Activated B cell treated with CpG ODN at 0.5 μM for 24 hours (primary cell): ENCODE measurements around the gene PRND. TPM values are rescaled to one million over a fixed set of nuclear protein-coding genes. Genes with fewer than 3 reads are reported as not detected.

Experiments
- ATAC-seq: fragments of 200-7000 bp; cut with Tn5 transposase; one replicate; pipeline ENCODE4 v1.10.0; 2021; ENCODE audit warnings: low read depth, mild to moderate bottlenecking, moderate library complexity
- CTCF ChIA-PET: fragments of 350-600 bp; sonication (Branson Sonifier 250); formaldehyde crosslinking; loops from one replicate; lab custom pipeline; 2021; ENCODE audit warnings: antibody characterized with exemption; lab: Charles Lee
- POLR2A ChIA-PET: fragments of 350-600 bp; sonication (Branson Sonifier 250); formaldehyde crosslinking; loops from one replicate; lab custom pipeline; 2021; ENCODE audit warnings: antibody characterized with exemption; lab: Charles Lee
- DNase-seq: peaks from one replicate; pipeline ENCODE4 v3.0.0; 2022
- H3K27ac Mint-ChIP-seq: one replicate; pipeline ENCODE4 v1.8.0; 2020; ENCODE audit warnings: mixed read lengths
- H3K27me3 Mint-ChIP-seq: one replicate; pipeline ENCODE4 v1.8.0; 2021; ENCODE audit warnings: mixed read lengths
- H3K36me3 Mint-ChIP-seq: one replicate; pipeline ENCODE4 v1.8.0; 2021; ENCODE audit warnings: low read depth, mixed read lengths
- H3K4me1 Mint-ChIP-seq: one replicate; pipeline ENCODE4 v1.8.0; 2021; ENCODE audit warnings: mixed read lengths
- H3K4me3 Mint-ChIP-seq: one replicate; pipeline ENCODE4 v1.8.0; 2020; ENCODE audit warnings: mild to moderate bottlenecking, mixed read lengths
- H3K9me3 Mint-ChIP-seq: one replicate; pipeline ENCODE4 v1.8.0; 2020; ENCODE audit warnings: mixed read lengths
- intact Hi-C: fragments of 100-400 bp; cut with micrococcal nuclease; formaldehyde crosslinking; loops from one replicate; pipeline ENCODE4 v1.15.1; 2024
- total RNA-seq: library from RNA; stranded (reverse); gene quantifications from 2 replicates; pipeline ENCODE4 v1.2.3, GENCODE V29; 2022
- TF ChIP-seq, protein P1 (sequence below): fragments of 200-600 bp; IDR thresholded peaks from one replicate; pipeline ENCODE4 v1.8.0; 2022; ENCODE audit warnings: antibody characterized with exemption, mild to moderate bottlenecking

Gene PRND
- total RNA-seq, 1 donor from 2014 or later, result not detected

DNA sequence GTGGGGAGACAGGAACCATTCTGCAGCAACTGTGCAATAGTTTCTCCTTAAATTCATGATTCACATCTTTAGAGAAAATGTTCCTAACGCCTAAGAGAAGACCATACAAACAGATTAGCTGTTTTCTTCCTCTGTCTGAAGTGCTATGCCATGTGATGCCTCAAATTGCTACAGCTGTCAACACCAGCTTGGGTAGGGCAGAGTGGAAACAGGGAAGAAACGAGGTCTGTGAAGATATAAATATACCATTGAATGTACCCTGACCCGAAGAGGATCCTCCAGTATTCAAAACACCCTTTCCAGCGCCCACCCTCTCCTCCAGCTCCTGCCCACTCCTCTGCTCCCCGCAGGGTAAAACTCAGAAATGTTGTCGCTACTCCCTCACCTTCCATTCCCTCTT, 40.3 kb upstream of the PRND start:
- CTCF ChIA-PET, result interaction anchor here (1.1 kb wide), 1 partner anchor 12 kb away, joined by 3 read pairs; no protein-coding TSS in a partner anchor
- intact Hi-C loops, result no loop called here
- H3K4me3 Mint-ChIP-seq, result no peak overlapping the region
- TF ChIP-seq, protein P1, sequence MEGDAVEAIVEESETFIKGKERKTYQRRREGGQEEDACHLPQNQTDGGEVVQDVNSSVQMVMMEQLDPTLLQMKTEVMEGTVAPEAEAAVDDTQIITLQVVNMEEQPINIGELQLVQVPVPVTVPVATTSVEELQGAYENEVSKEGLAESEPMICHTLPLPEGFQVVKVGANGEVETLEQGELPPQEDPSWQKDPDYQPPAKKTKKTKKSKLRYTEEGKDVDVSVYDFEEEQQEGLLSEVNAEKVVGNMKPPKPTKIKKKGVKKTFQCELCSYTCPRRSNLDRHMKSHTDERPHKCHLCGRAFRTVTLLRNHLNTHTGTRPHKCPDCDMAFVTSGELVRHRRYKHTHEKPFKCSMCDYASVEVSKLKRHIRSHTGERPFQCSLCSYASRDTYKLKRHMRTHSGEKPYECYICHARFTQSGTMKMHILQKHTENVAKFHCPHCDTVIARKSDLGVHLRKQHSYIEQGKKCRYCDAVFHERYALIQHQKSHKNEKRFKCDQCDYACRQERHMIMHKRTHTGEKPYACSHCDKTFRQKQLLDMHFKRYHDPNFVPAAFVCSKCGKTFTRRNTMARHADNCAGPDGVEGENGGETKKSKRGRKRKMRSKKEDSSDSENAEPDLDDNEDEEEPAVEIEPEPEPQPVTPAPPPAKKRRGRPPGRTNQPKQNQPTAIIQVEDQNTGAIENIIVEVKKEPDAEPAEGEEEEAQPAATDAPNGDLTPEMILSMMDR, result no peak
- POLR2A ChIA-PET, result no interaction called here
- no peak for DNase-seq
- H3K4me1 Mint-ChIP-seq, result peaks cover 20% of the 10 kb centered on the region
- H3K9me3 Mint-ChIP-seq, result no peaks in the 10 kb centered on the region
- H3K36me3 Mint-ChIP-seq, result no peaks in the 10 kb centered on the region
- H3K27me3 Mint-ChIP-seq, result no peaks in the 10 kb centered on the region
- H3K27ac Mint-ChIP-seq, result no peak overlapping the region
- no peak for ATAC-seq

DNA sequence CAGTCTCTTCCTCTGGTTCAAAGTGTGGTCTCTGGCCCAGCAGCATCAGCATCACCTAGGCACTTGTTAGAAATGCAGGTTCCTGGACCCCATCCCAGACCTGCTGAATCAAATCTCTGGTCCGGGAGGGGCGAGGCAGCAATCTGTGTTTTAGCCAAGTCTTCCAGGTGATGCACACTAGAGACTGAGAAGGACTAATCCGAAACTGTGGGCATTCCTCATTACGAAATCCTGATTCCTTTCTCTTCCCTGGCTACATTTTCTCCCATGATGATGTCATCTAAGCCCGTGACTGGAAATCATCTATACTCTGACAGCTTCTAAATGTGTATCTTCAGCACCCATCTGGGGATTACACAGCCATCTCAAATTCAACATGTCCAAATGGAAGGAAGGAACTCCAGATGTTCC, 39.7 kb upstream of the PRND start:
- peaks cover 20% of the 10 kb centered on the region for H3K4me1 Mint-ChIP-seq
- H3K27ac Mint-ChIP-seq, result no peak overlapping the region
- DNase-seq (no peak), ATAC-seq (no peak)
- TF ChIP-seq, protein P1, result no peak
- POLR2A ChIA-PET, result no interaction called here
- H3K27me3 Mint-ChIP-seq, result no peaks in the 10 kb centered on the region
- intact Hi-C loops, result no loop called here
- no peaks in the 10 kb centered on the region for H3K36me3 Mint-ChIP-seq
- H3K4me3 Mint-ChIP-seq, result no peak overlapping the region
- H3K9me3 Mint-ChIP-seq, result no peaks in the 10 kb centered on the region
- CTCF ChIA-PET, result interaction anchor here (1.1 kb wide), 1 partner anchor 12 kb away, joined by 3 read pairs; no protein-coding TSS in a partner anchor

DNA sequence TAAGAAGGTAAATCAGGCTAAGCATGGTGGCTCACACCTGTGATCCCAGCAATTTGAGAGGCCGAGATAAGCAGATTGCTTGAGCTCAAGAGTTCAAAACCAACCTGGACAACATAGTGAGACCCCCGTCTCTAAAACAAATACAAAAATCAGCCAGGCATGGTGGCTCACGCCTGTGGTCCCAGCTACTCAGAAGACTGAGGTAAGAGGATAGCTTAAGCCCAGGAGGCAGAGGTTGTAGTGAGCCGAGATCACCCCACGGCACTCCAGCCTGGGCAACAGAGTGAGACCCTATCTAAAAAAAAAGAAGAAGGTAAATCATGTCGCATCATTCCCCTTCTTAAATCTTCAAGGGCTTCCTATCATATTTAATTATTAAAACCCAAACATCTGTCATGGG, 39.0 kb upstream of the PRND start:
- H3K9me3 Mint-ChIP-seq, result no peaks in the 10 kb centered on the region
- intact Hi-C loops, result no loop called here

DNA sequence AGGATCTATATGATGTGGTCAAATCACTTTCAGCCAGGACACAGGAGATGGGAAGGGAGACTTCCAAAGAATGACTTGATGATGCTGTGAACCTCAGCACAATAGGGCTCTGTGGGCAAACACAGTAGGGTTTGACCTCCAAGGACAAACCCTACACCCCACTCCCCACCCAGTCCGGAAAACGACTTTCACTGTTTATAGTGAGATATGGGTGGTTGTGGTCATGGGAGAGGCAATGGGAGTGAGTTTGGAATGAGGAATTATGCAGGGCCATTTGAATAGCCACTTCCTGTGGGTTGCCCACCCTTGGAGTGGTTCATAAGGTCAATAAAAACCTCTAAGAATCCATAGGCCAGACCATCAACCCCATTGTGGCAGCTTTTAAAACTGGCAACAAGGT, 38.4 kb upstream of the PRND start:
- no peaks in the 10 kb centered on the region for H3K27me3 Mint-ChIP-seq
- ChIA-PET POLR2A (no interaction called here), CTCF (interaction anchor here (0.8 kb wide), 1 partner anchor 70 kb away, joined by 3 read pairs; no protein-coding TSS in a partner anchor)
- no peak for DNase-seq
- peaks cover 2% of the 10 kb centered on the region for H3K36me3 Mint-ChIP-seq
- TF ChIP-seq, protein P1, result no peak
- intact Hi-C loops, result no loop called here
- H3K4me3 Mint-ChIP-seq, result no peak overlapping the region
- H3K4me1 Mint-ChIP-seq, result peaks cover 30% of the 10 kb centered on the region
- H3K9me3 Mint-ChIP-seq, result no peaks in the 10 kb centered on the region
- H3K27ac Mint-ChIP-seq, result no peak overlapping the region
- ATAC-seq, result no peak

More for the DNA sequence above, 39.0 kb upstream of the PRND start:
- Mint-ChIP-seq H3K27me3 (no peaks in the 10 kb centered on the region), H3K4me1 (peaks cover 26% of the 10 kb centered on the region), H3K36me3 (no peaks in the 10 kb centered on the region), H3K4me3 (no peak overlapping the region), H3K27ac (no peak overlapping the region)
- ChIA-PET POLR2A (no interaction called here), CTCF (interaction anchor here (0.8 kb wide), 1 partner anchor 69 kb away, joined by 3 read pairs; no protein-coding TSS in a partner anchor)
- DNase-seq (no peak), ATAC-seq (no peak)
- TF ChIP-seq, protein P1, result no peak

DNA sequence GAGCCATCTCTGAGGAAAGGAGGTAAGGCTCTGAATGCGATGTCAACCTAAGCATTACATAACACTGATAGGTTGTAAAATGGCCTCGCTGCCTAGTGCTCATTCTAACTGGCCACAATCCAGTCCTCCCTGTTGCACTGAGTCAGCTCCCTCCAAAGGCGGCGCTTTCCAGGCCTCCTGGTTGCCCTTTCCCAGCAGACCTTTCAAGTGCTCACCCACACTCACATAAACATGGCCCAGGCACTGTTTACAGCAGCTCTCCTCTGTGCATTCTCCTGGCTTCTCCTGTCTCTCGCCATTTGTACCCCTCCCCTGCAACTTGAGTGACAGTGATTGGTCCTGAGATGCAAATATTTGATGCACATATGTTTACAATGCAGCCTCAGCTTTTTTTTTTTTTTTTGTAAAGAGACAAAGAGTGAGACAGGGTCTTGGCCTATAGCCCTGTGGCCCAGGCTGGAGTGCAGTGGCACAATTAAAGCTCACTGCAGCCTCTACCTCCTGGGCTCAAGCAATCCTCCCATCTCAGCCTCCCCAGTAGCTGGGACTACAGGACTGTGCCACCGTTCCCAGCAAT, 36.8 kb upstream of the PRND start:
- no peaks in the 10 kb centered on the region for H3K9me3 Mint-ChIP-seq
- intact Hi-C loops, result no loop called here
- peaks cover 38% of the 10 kb centered on the region for H3K4me1 Mint-ChIP-seq
- POLR2A ChIA-PET, result interaction anchor here (0.9 kb wide), 1 partner anchor 37 kb away, joined by 4 read pairs; the partner anchor contains the start of gene PRND
- CTCF ChIA-PET, result no interaction called here
- peaks cover 6% of the 10 kb centered on the region for H3K36me3 Mint-ChIP-seq
- TF ChIP-seq, protein P1, result no peak
- no peaks in the 10 kb centered on the region for H3K27me3 Mint-ChIP-seq
- H3K27ac Mint-ChIP-seq, result peak overlapping the region; percentile 97
- H3K4me3 Mint-ChIP-seq, result peak overlapping the region; percentile 19
- DNase-seq (no peak), ATAC-seq (no peak)
